Measurements from ENCODE around the gene KLHL26. TPM values are rescaled to one million over a fixed set of nuclear protein-coding genes. Genes with fewer than 3 reads are reported as not detected.

Gene KLHL26
- total and polyA plus RNA-seq, 8 donors = 4.3 to 10.4 (median 6.2) TPM

GRCh38 chr19:18698321-18699167 lies 61.7 kb downstream of the KLHL26 start:
- Histone ChIP-seq H3K27me3 (no peaks in the 10 kb centered on the region), H3K27ac (no peak overlapping the region), H3K36me3 (no peaks in the 10 kb centered on the region), H3K9me3 (no peaks in the 10 kb centered on the region), H3K4me1 (peaks cover 12 to 21% of the 10 kb centered on the region in 2 donors), H3K4me3 (no peak overlapping the region)
- ATAC-seq (no peak), DNase-seq (no peak)
- TF ChIP-seq CTCF (IDR thresholded peaks at IDR 0.05) = no peak
- intact Hi-C loops (cut with DNase I) = no loop called here

- intact Hi-C loops (cut with DNase I) = no loop called here
- H3K36me3 ChIP-seq = no peaks in the 10 kb centered on the region
Measured at GRCh38 chr19:18699403-18700054, 62.7 kb downstream of the KLHL26 start.

GRCh38 chr19:18700501-18701249 lies 63.8 kb downstream of the KLHL26 start:
- Histone ChIP-seq H3K36me3 (no peaks in the 10 kb centered on the region), H3K4me1 (peaks cover 12 to 21% of the 10 kb centered on the region in 2 donors), H3K27me3 (no peaks in the 10 kb centered on the region), H3K27ac (peak overlapping the region in 1 of 2 donors; percentile 53), H3K9me3 (no peaks in the 10 kb centered on the region), H3K4me3 (peak overlapping the region; percentile 13 to 32)
- ATAC-seq (peak; percentile 87), DNase-seq (peak; percentile 29 to 88 (median 64))
- no peak for TF ChIP-seq CTCF (IDR thresholded peaks at IDR 0.05)
- intact Hi-C loops (cut with DNase I) = no loop called here

More at GRCh38 chr19:18699403-18700054, 62.7 kb downstream of the KLHL26 start:
- peaks cover 12 to 21% of the 10 kb centered on the region in 2 donors for H3K4me1 ChIP-seq
- no peak overlapping the region for H3K4me3 ChIP-seq
- H3K27ac ChIP-seq = no peak overlapping the region
- no peak for TF ChIP-seq CTCF (IDR thresholded peaks at IDR 0.05)
- no peaks in the 10 kb centered on the region for H3K27me3 ChIP-seq
- ATAC-seq (no peak), DNase-seq (no peak)
- H3K9me3 ChIP-seq = no peaks in the 10 kb centered on the region

GRCh38 chr19:18701250-18701608 lies 64.4 kb downstream of the KLHL26 start:
- no peaks in the 10 kb centered on the region for H3K9me3 ChIP-seq
- H3K4me3 ChIP-seq = peak overlapping the region; percentile 13 to 32
- ATAC-seq (no peak), DNase-seq (no peak)
- peaks cover 12 to 21% of the 10 kb centered on the region in 2 donors for H3K4me1 ChIP-seq
- no peaks in the 10 kb centered on the region for H3K27me3 ChIP-seq
- intact Hi-C loops (cut with DNase I) = no loop called here
- H3K27ac ChIP-seq = peak overlapping the region in 1 of 2 donors; percentile 53
- TF ChIP-seq CTCF (IDR thresholded peaks at IDR 0.05) = no peak
- H3K36me3 ChIP-seq = no peaks in the 10 kb centered on the region

All from left lung (tissue), 10 donors.